BE2C (cell line): Measurements from ENCODE around the gene UGDH.

Source experiments
- DNase-seq: peaks from one replicate; pipeline ENCODE4 v3.0.0-alpha.2; 2020
- H3K27me3 ChIP-seq: fragments of 250-450 bp; sonication (Bioruptor Pico); 2 replicates; pipeline ENCODE4 v1.5.1; 2020; ENCODE audit warnings: mild to moderate bottlenecking
- H3K36me3 ChIP-seq: fragments of 250-450 bp; sonication (Bioruptor Pico); 2 replicates; pipeline ENCODE4 v1.5.1; 2020; ENCODE audit warnings: mild to moderate bottlenecking
- H3K4me1 ChIP-seq: fragments of 250-450 bp; sonication (Bioruptor Pico); 2 replicates; pipeline ENCODE4 v1.5.1; 2020
- H3K4me3 ChIP-seq: 2 replicates; pipeline ENCODE4 v1.5.1; 2011; ENCODE audit warnings: low read depth, low read length
- H3K9me3 ChIP-seq: fragments of 250-450 bp; sonication (Bioruptor Pico); 2 replicates; pipeline ENCODE4 v1.5.1; 2020
- TF ChIP-seq, protein P1 (sequence below): IDR thresholded peaks from 2 replicates; pipeline ENCODE4 v1.5.1; 2012; ENCODE audit warnings: mild to moderate bottlenecking, low read depth, low read length

UGDH gene

DNA sequence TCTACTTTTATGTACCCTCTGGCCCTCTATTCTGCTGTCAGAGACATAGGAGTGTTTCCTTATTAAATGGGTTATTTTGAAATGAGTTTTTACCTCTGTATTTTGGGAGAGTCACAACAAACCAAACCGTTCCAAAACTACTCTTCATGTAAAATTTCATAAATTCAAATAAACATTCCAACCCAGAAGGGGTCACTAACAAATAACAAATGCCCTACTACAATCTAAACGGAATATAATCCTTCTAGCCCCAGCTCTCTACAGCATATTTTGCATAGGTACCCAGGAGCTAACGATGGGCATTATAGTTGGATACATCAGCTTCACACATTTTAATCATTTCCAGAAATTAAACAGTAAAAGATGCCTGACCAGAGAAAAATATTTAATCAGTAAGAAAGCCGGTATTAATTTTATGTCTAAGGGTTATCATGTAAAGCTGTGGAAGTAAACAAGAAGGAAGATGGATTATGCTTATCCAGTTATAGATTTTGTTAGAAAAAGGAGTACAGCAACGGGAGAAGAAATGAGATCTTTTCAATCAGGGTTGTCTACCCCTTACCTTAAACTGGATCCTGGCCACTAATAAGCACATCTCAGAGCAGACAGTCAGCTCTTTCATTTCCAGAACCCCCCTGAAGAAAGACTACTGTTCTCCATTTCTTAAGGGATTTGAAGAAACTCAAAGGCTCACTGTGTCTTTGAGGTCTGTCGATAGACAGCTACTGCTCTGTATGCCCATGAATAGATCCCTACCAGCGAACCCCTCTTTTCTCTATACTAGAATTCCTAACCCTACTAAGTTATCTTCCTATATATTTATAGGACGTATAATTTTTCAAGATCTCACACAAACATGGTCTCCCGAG, 1.2 kb downstream of the UGDH start:
- Histone ChIP-seq H3K9me3 (no peaks in the 10 kb centered on the region), H3K4me1 (peaks cover 4% of the 10 kb centered on the region), H3K36me3 (no peaks in the 10 kb centered on the region), H3K4me3 (peak overlapping the region; percentile 87), H3K27me3 (no peaks in the 10 kb centered on the region)
- TF ChIP-seq, protein P1, sequence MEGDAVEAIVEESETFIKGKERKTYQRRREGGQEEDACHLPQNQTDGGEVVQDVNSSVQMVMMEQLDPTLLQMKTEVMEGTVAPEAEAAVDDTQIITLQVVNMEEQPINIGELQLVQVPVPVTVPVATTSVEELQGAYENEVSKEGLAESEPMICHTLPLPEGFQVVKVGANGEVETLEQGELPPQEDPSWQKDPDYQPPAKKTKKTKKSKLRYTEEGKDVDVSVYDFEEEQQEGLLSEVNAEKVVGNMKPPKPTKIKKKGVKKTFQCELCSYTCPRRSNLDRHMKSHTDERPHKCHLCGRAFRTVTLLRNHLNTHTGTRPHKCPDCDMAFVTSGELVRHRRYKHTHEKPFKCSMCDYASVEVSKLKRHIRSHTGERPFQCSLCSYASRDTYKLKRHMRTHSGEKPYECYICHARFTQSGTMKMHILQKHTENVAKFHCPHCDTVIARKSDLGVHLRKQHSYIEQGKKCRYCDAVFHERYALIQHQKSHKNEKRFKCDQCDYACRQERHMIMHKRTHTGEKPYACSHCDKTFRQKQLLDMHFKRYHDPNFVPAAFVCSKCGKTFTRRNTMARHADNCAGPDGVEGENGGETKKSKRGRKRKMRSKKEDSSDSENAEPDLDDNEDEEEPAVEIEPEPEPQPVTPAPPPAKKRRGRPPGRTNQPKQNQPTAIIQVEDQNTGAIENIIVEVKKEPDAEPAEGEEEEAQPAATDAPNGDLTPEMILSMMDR, result no peak
- DNase-seq, result no peak

DNA sequence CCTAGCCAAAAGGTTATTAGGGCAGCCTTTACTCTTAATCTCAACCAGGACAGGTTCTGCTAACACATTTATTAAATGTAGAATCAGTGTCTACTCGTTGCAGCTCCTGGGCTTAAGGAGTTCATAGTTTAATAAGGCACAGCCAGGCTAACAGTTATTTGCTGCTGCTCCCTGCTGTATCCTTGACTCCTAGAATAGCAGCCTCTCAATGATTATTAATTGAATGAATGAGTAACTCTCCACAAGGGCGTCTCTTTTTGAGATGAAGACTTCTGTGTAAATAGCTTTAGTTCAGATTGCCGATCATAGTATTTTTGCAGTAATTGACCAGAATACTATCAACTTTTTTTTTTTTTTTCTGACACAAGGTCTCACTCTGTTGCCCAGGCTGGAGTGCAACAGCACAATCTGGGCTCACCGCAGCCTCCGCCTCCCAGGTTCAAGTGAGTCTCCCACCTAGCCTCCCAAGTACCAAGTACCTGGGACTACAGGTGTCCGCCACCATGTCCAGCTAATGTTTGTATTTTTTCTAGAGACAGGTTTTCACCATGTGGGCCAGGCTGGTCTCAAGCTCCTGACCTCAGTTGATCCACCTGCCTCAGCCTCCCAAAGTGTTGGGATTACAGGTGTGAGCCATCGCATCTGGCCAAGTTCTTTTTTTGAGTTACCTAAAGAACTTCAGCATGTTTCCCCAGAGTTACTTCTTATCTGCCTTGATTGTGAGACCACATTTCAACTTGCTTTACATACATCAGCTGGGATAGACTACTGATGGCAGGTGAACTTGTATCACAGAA, 2.9 kb downstream of the UGDH start:
- Histone ChIP-seq H3K9me3 (no peaks in the 10 kb centered on the region), H3K4me3 (no peak overlapping the region), H3K4me1 (peaks cover 4% of the 10 kb centered on the region), H3K27me3 (no peaks in the 10 kb centered on the region), H3K36me3 (no peaks in the 10 kb centered on the region)
- TF ChIP-seq, protein P1, result no peak
- DNase-seq, result no peak

DNA sequence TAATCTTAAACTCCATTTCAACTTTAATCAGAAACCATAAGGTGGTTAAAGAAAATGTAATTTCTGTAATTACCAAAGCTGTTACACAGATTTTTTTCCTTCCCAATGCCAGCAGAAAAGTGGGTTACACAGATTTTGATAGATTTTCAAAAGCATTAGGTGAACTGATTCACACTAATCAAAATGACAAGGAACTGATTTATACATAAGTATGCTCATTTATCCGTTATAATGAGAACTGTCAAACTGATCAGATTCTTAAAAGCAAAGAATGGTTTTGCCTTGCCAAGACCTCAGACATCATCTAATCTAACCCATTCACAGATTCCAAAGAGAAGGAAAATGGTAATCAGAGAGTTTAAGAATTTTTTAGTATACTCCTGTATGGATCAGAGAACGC, 5.2 kb downstream of the UGDH start:
- H3K4me3 ChIP-seq, result peak overlapping the region; percentile 37
- peaks cover 4% of the 10 kb centered on the region for H3K4me1 ChIP-seq
- DNase-seq, result no peak
- TF ChIP-seq, protein P1, result no peak
- no peaks in the 10 kb centered on the region for H3K27me3 ChIP-seq
- no peaks in the 10 kb centered on the region for H3K36me3 ChIP-seq
- no peaks in the 10 kb centered on the region for H3K9me3 ChIP-seq

DNA sequence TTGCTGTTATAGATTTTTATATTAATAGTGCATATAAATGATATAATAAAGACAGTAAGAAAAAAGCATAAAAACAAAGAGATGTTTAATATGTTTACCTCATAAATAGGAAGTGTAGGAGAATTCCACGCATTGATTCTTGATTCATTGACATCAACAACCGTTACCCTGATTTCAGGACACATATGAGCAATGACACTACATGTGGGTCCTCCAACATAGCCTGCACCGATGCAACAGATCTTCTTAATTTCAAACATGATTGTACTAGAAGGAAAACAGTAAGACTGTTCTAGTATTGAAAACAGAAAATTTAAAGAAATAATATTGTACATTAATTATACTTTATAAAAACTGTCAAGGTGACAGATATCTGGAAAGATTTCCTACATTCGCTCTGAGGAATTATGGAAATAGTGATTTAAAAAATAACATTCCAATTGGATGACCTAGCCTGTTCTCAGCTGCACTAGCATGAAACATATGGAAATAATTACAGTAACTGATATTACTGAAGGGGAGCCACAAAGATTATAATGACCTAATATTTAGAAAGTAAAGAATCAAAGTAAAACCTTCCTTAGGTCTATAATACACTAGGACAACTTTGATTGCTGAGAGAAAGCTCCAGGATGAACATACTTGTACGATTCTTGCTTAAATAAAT, 5.9 kb downstream of the UGDH start:
- H3K9me3 ChIP-seq, result no peaks in the 10 kb centered on the region
- H3K4me1 ChIP-seq, result peaks cover 4% of the 10 kb centered on the region
- no peaks in the 10 kb centered on the region for H3K36me3 ChIP-seq
- no peaks in the 10 kb centered on the region for H3K27me3 ChIP-seq
- DNase-seq, result no peak
- TF ChIP-seq, protein P1, result no peak
- H3K4me3 ChIP-seq, result peak overlapping the region; percentile 37

DNA sequence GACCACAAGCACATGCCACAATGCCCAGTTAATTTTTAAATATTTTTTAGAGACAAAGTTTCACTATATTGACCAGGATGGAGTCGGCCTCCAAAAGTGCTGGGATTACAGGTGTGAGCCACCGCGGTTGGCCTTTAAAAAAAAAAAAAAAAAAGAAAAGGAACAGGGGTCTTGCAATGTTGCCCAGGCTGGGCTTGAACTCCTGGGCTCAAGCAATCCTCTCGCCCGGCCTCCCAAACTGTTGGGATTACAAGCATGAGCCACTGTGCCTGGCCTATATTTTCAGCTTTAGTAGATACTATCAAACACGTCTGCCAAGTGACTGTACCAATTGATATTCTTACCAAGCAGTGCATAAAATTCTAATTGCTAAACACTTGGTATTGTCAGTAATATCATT, 8.8 kb downstream of the UGDH start:
- Histone ChIP-seq H3K4me3 (no peak overlapping the region), H3K9me3 (no peaks in the 10 kb centered on the region), H3K27me3 (no peaks in the 10 kb centered on the region), H3K36me3 (peaks cover 7% of the 10 kb centered on the region), H3K4me1 (peaks cover 4% of the 10 kb centered on the region)
- TF ChIP-seq, protein P1, result no peak
- no peak for DNase-seq
